ENCODE data around the gene ST13. TPM values are rescaled to one million over a fixed set of nuclear protein-coding genes. Genes with fewer than 3 reads are reported as not detected.
"Not testable (repeated sequence)": the region's sequence is repeated elsewhere in the genome, so short reads cannot be mapped to it uniquely, and the experiment has no call there.

The ST13 gene
- total RNA-seq, 1 experiment from 2014 or later: 385 TPM

- no peaks in the 10 kb centered on the region for H3K36me3 ChIP-seq (ENCODE audit: control insufficient read depth, insufficient read depth, low read length)
- DNase-seq: no peak
- TF ChIP-seq, protein P1, sequence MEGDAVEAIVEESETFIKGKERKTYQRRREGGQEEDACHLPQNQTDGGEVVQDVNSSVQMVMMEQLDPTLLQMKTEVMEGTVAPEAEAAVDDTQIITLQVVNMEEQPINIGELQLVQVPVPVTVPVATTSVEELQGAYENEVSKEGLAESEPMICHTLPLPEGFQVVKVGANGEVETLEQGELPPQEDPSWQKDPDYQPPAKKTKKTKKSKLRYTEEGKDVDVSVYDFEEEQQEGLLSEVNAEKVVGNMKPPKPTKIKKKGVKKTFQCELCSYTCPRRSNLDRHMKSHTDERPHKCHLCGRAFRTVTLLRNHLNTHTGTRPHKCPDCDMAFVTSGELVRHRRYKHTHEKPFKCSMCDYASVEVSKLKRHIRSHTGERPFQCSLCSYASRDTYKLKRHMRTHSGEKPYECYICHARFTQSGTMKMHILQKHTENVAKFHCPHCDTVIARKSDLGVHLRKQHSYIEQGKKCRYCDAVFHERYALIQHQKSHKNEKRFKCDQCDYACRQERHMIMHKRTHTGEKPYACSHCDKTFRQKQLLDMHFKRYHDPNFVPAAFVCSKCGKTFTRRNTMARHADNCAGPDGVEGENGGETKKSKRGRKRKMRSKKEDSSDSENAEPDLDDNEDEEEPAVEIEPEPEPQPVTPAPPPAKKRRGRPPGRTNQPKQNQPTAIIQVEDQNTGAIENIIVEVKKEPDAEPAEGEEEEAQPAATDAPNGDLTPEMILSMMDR (IDR thresholded peaks at IDR 0.05; ENCODE audit: insufficient read depth in 1 of 2, low read depth in 1 of 2, low read length in 1 of 2, severe bottlenecking in 1 of 2, unreplicated experiment in 1 of 2): no peak
- no peaks in the 10 kb centered on the region for H3K9me3 Mint-ChIP-seq (ENCODE audit: unreplicated experiment)
- H3K27me3 ChIP-seq (replicated peaks; ENCODE audit: control insufficient read depth, insufficient read depth, low read length): no peaks in the 10 kb centered on the region
- POLR2A ChIA-PET: no interaction called here
- no peaks in the 10 kb centered on the region for H3K9me3 ChIP-seq
- H3K4me1 Mint-ChIP-seq (ENCODE audit: low read depth, unreplicated experiment): no peaks in the 10 kb centered on the region
- no peaks in the 10 kb centered on the region for H3K4me1 ChIP-seq
- CTCF ChIA-PET: no interaction called here
- no peaks in the 10 kb centered on the region for H3K27me3 Mint-ChIP-seq (ENCODE audit: insufficient read depth, unreplicated experiment)
- peaks cover 37% of the 10 kb centered on the region for H3K36me3 Mint-ChIP-seq (ENCODE audit: insufficient read depth, unreplicated experiment)
- intact Hi-C loops (cut with micrococcal nuclease; ENCODE audit: unreplicated experiment): no loop called here
- no TSS peak for BruUV-seq (replicated peaks)
- H3K27ac Mint-ChIP-seq (ENCODE audit: unreplicated experiment): no peak overlapping the region
- no peak overlapping the region for H3K4me3 ChIP-seq (ENCODE audit: low read depth, low read length)
- no peak overlapping the region for H3K4me3 Mint-ChIP-seq (ENCODE audit: unreplicated experiment)
Measured at GRCh38 chr22:40789131-40789530, 67.3 kb downstream of the ST13 start.

GRCh38 chr22:40782521-40782920 is 73.9 kb downstream of the ST13 start:
- Mint-ChIP-seq H3K27me3 (ENCODE audit: insufficient read depth, unreplicated experiment) (no peaks in the 10 kb centered on the region), H3K27ac (ENCODE audit: unreplicated experiment) (no peak overlapping the region), H3K4me3 (ENCODE audit: unreplicated experiment) (no peak overlapping the region), H3K9me3 (ENCODE audit: unreplicated experiment) (no peaks in the 10 kb centered on the region), H3K4me1 (ENCODE audit: low read depth, unreplicated experiment) (no peaks in the 10 kb centered on the region), H3K36me3 (ENCODE audit: insufficient read depth, unreplicated experiment) (peaks cover 25% of the 10 kb centered on the region)
- no peak overlapping the region for H3K4me3 ChIP-seq (ENCODE audit: low read depth, low read length)
- DNase-seq: no peak
- H3K4me1 ChIP-seq: peaks cover 7% of the 10 kb centered on the region; the same call in 1 of the 2 replicates
- no peaks in the 10 kb centered on the region for H3K27me3 ChIP-seq (replicated peaks; ENCODE audit: control insufficient read depth, insufficient read depth, low read length)
- no peaks in the 10 kb centered on the region for H3K36me3 ChIP-seq (ENCODE audit: control insufficient read depth, insufficient read depth, low read length)
- BruUV-seq (replicated peaks): no TSS peak
- POLR2A ChIA-PET: no interaction called here
- intact Hi-C loops (cut with micrococcal nuclease; ENCODE audit: unreplicated experiment): no loop called here
- CTCF ChIA-PET: no interaction called here
- TF ChIP-seq, protein P1 (IDR thresholded peaks at IDR 0.05; ENCODE audit: insufficient read depth in 1 of 2, low read depth in 1 of 2, low read length in 1 of 2, severe bottlenecking in 1 of 2, unreplicated experiment in 1 of 2): no peak
- H3K9me3 ChIP-seq: no peaks in the 10 kb centered on the region

DNA sequence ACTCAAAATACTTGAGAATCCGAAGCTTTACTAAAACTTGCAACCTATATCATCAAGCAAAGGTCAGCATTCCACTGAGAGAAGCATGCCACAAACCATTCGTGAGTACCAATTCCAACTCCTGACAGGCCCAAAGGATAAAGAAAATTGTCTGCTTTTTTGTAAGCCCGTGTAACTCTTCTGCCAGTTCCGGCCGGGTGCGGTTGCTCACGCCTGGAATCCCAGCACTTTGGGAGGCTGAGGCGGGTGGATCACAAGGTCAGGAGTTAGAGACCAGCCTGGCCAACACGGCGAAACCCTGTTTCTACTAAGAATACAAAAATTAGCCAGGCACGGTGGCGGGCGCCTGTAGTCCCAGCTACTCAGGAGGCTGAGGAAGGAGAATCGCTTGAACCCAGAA is 74.7 kb downstream of the ST13 start:
- H3K27ac Mint-ChIP-seq (ENCODE audit: unreplicated experiment); H3K9me3 ChIP-seq; intact Hi-C loops (cut with micrococcal nuclease; ENCODE audit: unreplicated experiment); BruUV-seq (replicated peaks); H3K9me3 Mint-ChIP-seq (ENCODE audit: unreplicated experiment); DNase-seq; H3K36me3 ChIP-seq (ENCODE audit: control insufficient read depth, insufficient read depth, low read length); POLR2A ChIA-PET; H3K27me3 ChIP-seq (replicated peaks; ENCODE audit: control insufficient read depth, insufficient read depth, low read length); H3K4me1 Mint-ChIP-seq (ENCODE audit: low read depth, unreplicated experiment); H3K4me3 ChIP-seq (ENCODE audit: low read depth, low read length); H3K27me3 Mint-ChIP-seq (ENCODE audit: insufficient read depth, unreplicated experiment); H3K4me3 Mint-ChIP-seq (ENCODE audit: unreplicated experiment); H3K4me1 ChIP-seq: not testable (repeated sequence)
- CTCF ChIA-PET: interaction anchor here (0.6 kb wide), 1 partner anchor 129 kb away, joined by 4 read pairs; no protein-coding TSS in a partner anchor
- peaks cover 33% of the 10 kb centered on the region for H3K36me3 Mint-ChIP-seq (ENCODE audit: insufficient read depth, unreplicated experiment)

Small RNAs within 50 kb of the gene (microRNA-seq; reads per million reads assigned to microRNA genes)
- gene MIR4766: not detected

Other genes starting within 250 kb of the ST13 start
- gene MRTFA, start 219.9 kb downstream of the ST13 start, total RNA-seq (2022): 38.7 and 44.8 TPM in 2 replicates
- gene MCHR1, start 177.2 kb downstream of the ST13 start, total RNA-seq (2022): not detected in 2 replicates
- 23.1 and 23.5 TPM in 2 replicates for gene SLC25A17, start 37.3 kb downstream of the ST13 start, total RNA-seq (2022)
- 32.4 and 35.4 TPM in 2 replicates for gene XPNPEP3, start 509 bp upstream of the ST13 start, total RNA-seq (2022)
- gene DNAJB7, start 5.5 kb upstream of the ST13 start, total RNA-seq (2022): not detected in 2 replicates
- 69.1 and 70.0 TPM in 2 replicates for gene RBX1, start 94.7 kb upstream of the ST13 start, total RNA-seq (2022)
- gene EP300, start 236.0 kb upstream of the ST13 start, total RNA-seq (2022): 78.6 and 82.9 TPM in 2 replicates